Measurements from ENCODE around the gene TLR5.

The TLR5 gene

DNA sequence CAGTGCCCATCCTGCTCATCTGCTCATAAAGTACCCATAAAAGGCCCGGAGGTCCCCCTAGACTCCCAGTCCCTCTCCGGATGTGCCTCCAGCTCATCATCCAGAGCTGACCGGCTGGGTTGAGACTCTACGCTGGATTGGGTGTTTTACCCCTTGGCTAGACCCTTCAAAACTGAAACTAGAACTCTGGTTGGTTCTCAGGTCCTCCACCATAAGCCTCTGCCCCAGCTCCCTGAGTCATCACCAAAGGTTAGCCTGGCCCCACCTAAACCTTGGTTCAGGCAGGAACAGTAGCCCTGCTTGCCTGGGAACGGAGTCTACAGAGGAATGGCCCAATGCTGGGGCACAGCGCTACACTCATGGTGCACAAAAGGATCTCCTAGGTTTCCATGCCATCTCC lies 75.1 kb downstream of the TLR5 start:
- Histone ChIP-seq H3K4me1 (ENCODE audit: control insufficient read depth, insufficient read depth, low read length) (peaks cover 2% of the 10 kb centered on the region), H3K36me3 (ENCODE audit: control insufficient read depth in 2 of 2, insufficient read depth in 2 of 2, low read length in 2 of 2) (no peaks in the 10 kb centered on the region), H3K27ac (ENCODE audit: low read length) (no peak overlapping the region), H3K9ac (ENCODE audit: low read length in 2 of 2) (no peak overlapping the region), H3K4me3 (ENCODE audit: low read length in 2 of 2) (no peak overlapping the region), H3K9me3 (ENCODE audit: control insufficient read depth in 2 of 2, low read length in 2 of 2) (no peaks in the 10 kb centered on the region), H3K27me3 (ENCODE audit: control insufficient read depth in 1 of 2, insufficient read depth in 2 of 2, low read length in 2 of 2) (no peaks in the 10 kb centered on the region)

DNA sequence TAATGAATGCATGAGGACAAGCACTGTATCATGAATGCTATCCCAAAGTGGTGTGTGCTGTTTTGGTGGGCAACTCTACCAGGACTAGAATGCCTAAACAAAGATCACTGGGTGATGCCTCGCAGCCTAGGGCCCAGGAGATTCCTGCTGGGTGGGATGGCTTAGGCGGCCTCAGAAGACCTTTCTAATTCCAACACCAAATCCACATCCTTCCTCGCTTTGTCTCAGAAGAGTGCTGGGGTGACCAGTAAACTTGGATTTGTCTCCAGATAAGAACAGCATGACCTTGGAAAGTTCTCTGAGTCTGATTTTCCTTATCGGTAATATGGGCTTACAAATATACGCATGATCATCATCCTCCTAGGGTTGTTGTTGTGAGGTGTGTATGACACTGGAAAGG lies 76.6 kb downstream of the TLR5 start:
- no peaks in the 10 kb centered on the region for H3K36me3 ChIP-seq (ENCODE audit: control insufficient read depth in 2 of 2, insufficient read depth in 2 of 2, low read length in 2 of 2)
- no peaks in the 10 kb centered on the region for H3K9me3 ChIP-seq (ENCODE audit: control insufficient read depth in 2 of 2, low read length in 2 of 2)
- H3K4me3 ChIP-seq (ENCODE audit: low read length in 2 of 2) = no peak overlapping the region
- no peaks in the 10 kb centered on the region for H3K27me3 ChIP-seq (ENCODE audit: control insufficient read depth in 1 of 2, insufficient read depth in 2 of 2, low read length in 2 of 2)
- H3K4me1 ChIP-seq (ENCODE audit: control insufficient read depth, insufficient read depth, low read length) = peaks cover 2% of the 10 kb centered on the region
- H3K9ac ChIP-seq (ENCODE audit: low read length in 2 of 2) = no peak overlapping the region
- H3K27ac ChIP-seq (ENCODE audit: low read length) = no peak overlapping the region

DNA sequence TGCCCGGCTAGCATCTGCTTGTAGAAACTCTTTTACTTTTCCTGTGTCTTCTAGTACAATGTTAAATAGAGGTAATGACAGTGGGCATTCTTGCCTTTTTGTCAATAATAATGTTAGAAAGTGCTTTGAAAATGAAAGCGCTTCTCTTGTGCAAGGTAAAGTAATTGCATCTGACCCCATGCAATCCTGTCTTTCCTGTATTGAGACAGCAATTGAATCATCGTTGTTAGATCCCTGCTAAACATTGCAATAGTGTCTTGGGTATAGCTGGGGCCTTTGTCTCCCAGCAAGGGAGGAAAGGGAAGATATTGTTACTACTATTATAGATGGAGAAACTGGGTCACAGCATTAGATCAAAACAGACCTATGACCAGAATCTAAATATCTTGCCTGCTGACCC lies 80.9 kb downstream of the TLR5 start:
- Histone ChIP-seq H3K36me3 (ENCODE audit: control insufficient read depth in 2 of 2, insufficient read depth in 2 of 2, low read length in 2 of 2) (no peaks in the 10 kb centered on the region), H3K9ac (ENCODE audit: low read length in 2 of 2) (no peak overlapping the region), H3K4me1 (ENCODE audit: control insufficient read depth, insufficient read depth, low read length) (peaks cover 5% of the 10 kb centered on the region), H3K27me3 (ENCODE audit: control insufficient read depth in 1 of 2, insufficient read depth in 2 of 2, low read length in 2 of 2) (no peaks in the 10 kb centered on the region), H3K27ac (ENCODE audit: low read length) (no peak overlapping the region), H3K4me3 (ENCODE audit: low read length in 2 of 2) (no peak overlapping the region), H3K9me3 (ENCODE audit: control insufficient read depth in 2 of 2, low read length in 2 of 2) (no peaks in the 10 kb centered on the region)

DNA sequence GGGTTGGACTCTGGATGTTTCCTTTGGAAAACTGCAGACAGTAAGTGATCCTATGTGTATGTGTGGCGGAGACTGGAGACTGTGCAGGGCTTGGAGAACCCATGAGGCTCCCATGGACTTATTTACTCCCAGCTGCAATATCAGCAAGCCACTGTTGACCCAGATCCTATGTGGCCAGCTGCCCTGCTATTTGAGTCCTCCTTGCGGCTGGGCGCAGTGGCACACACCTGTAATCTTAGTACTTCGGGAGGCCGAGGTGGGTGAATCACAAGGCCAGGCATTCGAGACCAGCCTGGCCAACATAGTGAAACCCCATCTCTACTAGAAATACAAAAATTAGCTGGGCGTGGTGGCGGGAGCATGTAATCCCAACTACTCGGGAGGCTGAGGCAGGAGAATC lies 83.5 kb downstream of the TLR5 start:
- Histone ChIP-seq H3K27me3 (ENCODE audit: control insufficient read depth in 1 of 2, insufficient read depth in 2 of 2, low read length in 2 of 2) (no peaks in the 10 kb centered on the region), H3K4me1 (ENCODE audit: control insufficient read depth, insufficient read depth, low read length) (peaks cover 5% of the 10 kb centered on the region), H3K9me3 (ENCODE audit: control insufficient read depth in 2 of 2, low read length in 2 of 2) (no peaks in the 10 kb centered on the region), H3K9ac (ENCODE audit: low read length in 2 of 2) (no peak overlapping the region), H3K36me3 (ENCODE audit: control insufficient read depth in 2 of 2, insufficient read depth in 2 of 2, low read length in 2 of 2) (no peaks in the 10 kb centered on the region), H3K27ac (ENCODE audit: low read length) (no peak overlapping the region), H3K4me3 (ENCODE audit: low read length in 2 of 2) (no peak overlapping the region)
